LNCaP clone FGC (cell line): ENCODE data around the gene AMOTL1.

Source experiments
- DNase-seq: peaks from one replicate; pipeline ENCODE4 v3.0.0-alpha.2; 2011; ENCODE audit warnings: low read depth
- H3K4me3 ChIP-seq: 2 replicates; pipeline ENCODE4 v1.5.1; 2011; ENCODE audit warnings: mild to moderate bottlenecking, low read depth, low read length, control low read depth
- CTCF ChIP-seq: IDR thresholded peaks from 2 replicates; pipeline ENCODE4 v1.5.1; 2012; ENCODE audit warnings: mild to moderate bottlenecking; ENCODE audit not compliant: control insufficient read depth, insufficient read depth; ENCODE audit errors: extremely low read depth

Gene AMOTL1

GRCh38 chr11:94768602-94769541, 716 bp downstream of the AMOTL1 start:
- no peak for TF ChIP-seq CTCF
- H3K4me3 ChIP-seq: no peak overlapping the region

GRCh38 chr11:94769880-94770279, 1.7 kb downstream of the AMOTL1 start:
- DNase-seq: no peak
- TF ChIP-seq CTCF: no peak
- H3K4me3 ChIP-seq: no peak overlapping the region

More at GRCh38 chr11:94768602-94769541, 716 bp downstream of the AMOTL1 start:
- no peak for DNase-seq

GRCh38 chr11:94770563-94771120, 2.5 kb downstream of the AMOTL1 start:
- no peak overlapping the region for H3K4me3 ChIP-seq
- DNase-seq: no peak
- no peak for TF ChIP-seq CTCF

- no peak overlapping the region for H3K4me3 ChIP-seq
- TF ChIP-seq CTCF: no peak
- DNase-seq: no peak
These were observed 3.2 kb downstream of the AMOTL1 start for GRCh38 chr11:94771390-94771789.

- no peak overlapping the region for H3K4me3 ChIP-seq
- no peak for DNase-seq
- no peak for TF ChIP-seq CTCF
These were observed 3.8 kb downstream of the AMOTL1 start for GRCh38 chr11:94771951-94772350.

- DNase-seq: no peak
- TF ChIP-seq CTCF: no peak
- H3K4me3 ChIP-seq: no peak overlapping the region
These were observed 5.7 kb downstream of the AMOTL1 start for GRCh38 chr11:94773842-94774241.

- no peak overlapping the region for H3K4me3 ChIP-seq
- TF ChIP-seq CTCF: no peak
- DNase-seq: no peak
These were observed 6.2 kb downstream of the AMOTL1 start for GRCh38 chr11:94774345-94774744.
